ENCODE data around the gene PTPRCAP.

DNA sequence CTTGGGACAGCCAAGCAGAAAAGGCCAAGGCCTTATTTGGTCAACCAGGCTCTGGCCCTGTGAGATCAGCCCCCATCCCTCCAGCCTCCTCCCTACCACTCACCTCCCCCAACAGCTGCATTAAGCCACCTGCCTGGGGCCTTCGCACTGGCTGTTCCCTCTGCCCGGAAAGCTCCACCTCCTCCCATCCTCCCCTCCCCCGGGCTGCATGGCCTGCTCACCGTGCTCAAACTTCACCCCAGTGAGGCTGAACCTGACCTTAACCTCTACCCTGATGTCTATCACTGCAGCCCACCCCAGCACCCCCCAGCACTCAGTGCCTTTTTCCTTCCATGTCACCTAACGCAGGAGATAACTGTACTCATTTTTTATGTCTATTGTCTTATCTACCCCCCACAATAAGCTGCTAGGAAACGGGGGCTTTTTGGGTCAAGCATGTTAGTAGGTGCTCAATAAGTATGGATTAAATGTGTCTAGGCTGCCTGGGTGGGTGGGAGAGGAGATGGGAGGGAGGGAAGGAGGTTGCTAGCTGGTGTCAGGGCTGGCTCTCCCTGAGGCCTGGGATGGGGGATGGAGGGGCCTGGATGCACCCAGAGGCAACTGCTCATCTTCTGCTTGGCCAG, 912 bp downstream of the PTPRCAP start:
- TF ChIP-seq, protein P1, sequence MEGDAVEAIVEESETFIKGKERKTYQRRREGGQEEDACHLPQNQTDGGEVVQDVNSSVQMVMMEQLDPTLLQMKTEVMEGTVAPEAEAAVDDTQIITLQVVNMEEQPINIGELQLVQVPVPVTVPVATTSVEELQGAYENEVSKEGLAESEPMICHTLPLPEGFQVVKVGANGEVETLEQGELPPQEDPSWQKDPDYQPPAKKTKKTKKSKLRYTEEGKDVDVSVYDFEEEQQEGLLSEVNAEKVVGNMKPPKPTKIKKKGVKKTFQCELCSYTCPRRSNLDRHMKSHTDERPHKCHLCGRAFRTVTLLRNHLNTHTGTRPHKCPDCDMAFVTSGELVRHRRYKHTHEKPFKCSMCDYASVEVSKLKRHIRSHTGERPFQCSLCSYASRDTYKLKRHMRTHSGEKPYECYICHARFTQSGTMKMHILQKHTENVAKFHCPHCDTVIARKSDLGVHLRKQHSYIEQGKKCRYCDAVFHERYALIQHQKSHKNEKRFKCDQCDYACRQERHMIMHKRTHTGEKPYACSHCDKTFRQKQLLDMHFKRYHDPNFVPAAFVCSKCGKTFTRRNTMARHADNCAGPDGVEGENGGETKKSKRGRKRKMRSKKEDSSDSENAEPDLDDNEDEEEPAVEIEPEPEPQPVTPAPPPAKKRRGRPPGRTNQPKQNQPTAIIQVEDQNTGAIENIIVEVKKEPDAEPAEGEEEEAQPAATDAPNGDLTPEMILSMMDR (IDR thresholded peaks at IDR 0.05): no peak
- no peak for TF ChIP-seq POLR2A (IDR thresholded peaks at IDR 0.05)
